Metanephros (tissue), 2 donors: ENCODE results near the gene ZNF609. TPM values are rescaled to one million over a fixed set of nuclear protein-coding genes. Genes with fewer than 3 reads are reported as not detected.

ENCODE experiments used
- small RNA-seq: library from RNA; depleted of rRNA; stranded (forward); fragments of <200 nt; gene quantifications from one replicate; pipeline ENCODE3, GENCODE V24; 2014; ENCODE audit warnings: low replicate concordance
- total RNA-seq: library from RNA; depleted of rRNA; stranded (reverse); fragments of >200 nt; gene quantifications from one replicate; pipeline ENCODE4 v1.2.3, GENCODE V29; 2014

ZNF609 gene
- 30.2 TPM for total RNA-seq

GRCh38 chr15:64460206-64460723 lies at the start of gene ZNF609:
Gene ZNF609 (plus strand): TSS chr15:64460578. CDS start chr15:64499420, 38,842 bp downstream.

Small RNA genes lying within 50 kb of the gene (small RNA-seq; reads per million reads assigned to genes)
- gene AC100830.2 (not detected), gene RF00019 (not detected), gene RNU6-549P (not detected)

Other genes starting within 250 kb of the ZNF609 start
- gene CSNK1G1, start 104.4 kb upstream of the ZNF609 start, total RNA-seq = 31.1 TPM
- gene PCLAF, start 79.1 kb upstream of the ZNF609 start, total RNA-seq = 14.1 TPM
- 14.9 TPM for gene TRIP4, start 72.7 kb upstream of the ZNF609 start, total RNA-seq